Ishikawa (cell line): ENCODE measurements around the gene ACSF3.

Source experiments
- CREB1 ChIP-seq: IDR thresholded peaks from 2 replicates; pipeline ENCODE4 v1.6.1; 2012; ENCODE audit warnings: low read depth
- TAF1 ChIP-seq: IDR thresholded peaks from 2 replicates; pipeline ENCODE4 v1.6.1; 2012; ENCODE audit warnings: low read depth, mild to moderate bottlenecking
- ZBTB7A ChIP-seq: IDR thresholded peaks from 2 replicates; pipeline ENCODE4 v1.6.1; 2012; ENCODE audit warnings: low read depth
- TF ChIP-seq, protein P1 (sequence below): IDR thresholded peaks from 2 replicates; pipeline ENCODE4 v1.6.1; 2012; ENCODE audit warnings: low read depth, mild to moderate bottlenecking
- TF ChIP-seq, protein P2 (sequence below): IDR thresholded peaks from 2 replicates; pipeline ENCODE4 v1.6.1; 2012

DNA sequence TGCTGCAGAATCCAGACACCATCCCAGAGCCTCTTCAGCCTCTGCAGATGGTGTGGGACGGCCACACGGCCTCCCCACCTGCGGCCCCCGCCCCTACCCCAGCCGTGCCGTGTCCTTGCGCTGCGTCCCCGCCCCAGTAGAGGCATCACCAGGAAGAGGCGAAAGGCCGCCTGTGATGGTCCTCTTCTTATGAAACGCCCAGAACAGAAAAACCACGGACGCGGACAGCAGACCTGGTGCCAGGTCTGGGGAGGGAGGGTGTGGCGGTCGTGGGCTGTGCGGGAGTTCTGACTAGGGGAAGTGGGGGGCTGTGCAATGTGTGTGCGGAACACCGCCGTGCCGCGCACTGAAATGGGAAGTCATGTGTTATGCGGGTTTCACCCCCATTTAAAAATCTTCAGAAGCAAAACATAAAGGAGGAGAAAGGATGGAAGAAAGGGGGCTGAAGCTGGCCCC lies 25.5 kb downstream of the ACSF3 start:
- TF ChIP-seq CREB1 (no peak), TAF1 (no peak), ZBTB7A (no peak)
- TF ChIP-seq, protein P1, sequence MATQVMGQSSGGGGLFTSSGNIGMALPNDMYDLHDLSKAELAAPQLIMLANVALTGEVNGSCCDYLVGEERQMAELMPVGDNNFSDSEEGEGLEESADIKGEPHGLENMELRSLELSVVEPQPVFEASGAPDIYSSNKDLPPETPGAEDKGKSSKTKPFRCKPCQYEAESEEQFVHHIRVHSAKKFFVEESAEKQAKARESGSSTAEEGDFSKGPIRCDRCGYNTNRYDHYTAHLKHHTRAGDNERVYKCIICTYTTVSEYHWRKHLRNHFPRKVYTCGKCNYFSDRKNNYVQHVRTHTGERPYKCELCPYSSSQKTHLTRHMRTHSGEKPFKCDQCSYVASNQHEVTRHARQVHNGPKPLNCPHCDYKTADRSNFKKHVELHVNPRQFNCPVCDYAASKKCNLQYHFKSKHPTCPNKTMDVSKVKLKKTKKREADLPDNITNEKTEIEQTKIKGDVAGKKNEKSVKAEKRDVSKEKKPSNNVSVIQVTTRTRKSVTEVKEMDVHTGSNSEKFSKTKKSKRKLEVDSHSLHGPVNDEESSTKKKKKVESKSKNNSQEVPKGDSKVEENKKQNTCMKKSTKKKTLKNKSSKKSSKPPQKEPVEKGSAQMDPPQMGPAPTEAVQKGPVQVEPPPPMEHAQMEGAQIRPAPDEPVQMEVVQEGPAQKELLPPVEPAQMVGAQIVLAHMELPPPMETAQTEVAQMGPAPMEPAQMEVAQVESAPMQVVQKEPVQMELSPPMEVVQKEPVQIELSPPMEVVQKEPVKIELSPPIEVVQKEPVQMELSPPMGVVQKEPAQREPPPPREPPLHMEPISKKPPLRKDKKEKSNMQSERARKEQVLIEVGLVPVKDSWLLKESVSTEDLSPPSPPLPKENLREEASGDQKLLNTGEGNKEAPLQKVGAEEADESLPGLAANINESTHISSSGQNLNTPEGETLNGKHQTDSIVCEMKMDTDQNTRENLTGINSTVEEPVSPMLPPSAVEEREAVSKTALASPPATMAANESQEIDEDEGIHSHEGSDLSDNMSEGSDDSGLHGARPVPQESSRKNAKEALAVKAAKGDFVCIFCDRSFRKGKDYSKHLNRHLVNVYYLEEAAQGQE = no peak
- TF ChIP-seq, protein P2, sequence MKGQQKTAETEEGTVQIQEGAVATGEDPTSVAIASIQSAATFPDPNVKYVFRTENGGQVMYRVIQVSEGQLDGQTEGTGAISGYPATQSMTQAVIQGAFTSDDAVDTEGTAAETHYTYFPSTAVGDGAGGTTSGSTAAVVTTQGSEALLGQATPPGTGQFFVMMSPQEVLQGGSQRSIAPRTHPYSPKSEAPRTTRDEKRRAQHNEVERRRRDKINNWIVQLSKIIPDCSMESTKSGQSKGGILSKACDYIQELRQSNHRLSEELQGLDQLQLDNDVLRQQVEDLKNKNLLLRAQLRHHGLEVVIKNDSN = no peak
